Measurements from ENCODE around the gene DTNB.

Gene DTNB

GRCh38 chr2:25371253-25372241, 301.8 kb downstream of the DTNB start:
- no peaks in the 10 kb centered on the region for H3K9me2 ChIP-seq (replicated peaks; ENCODE audit: insufficient read depth, low read length)
- no peak overlapping the region for H3K9ac ChIP-seq (ENCODE audit: low read length)
- H3F3A ChIP-seq (ENCODE audit: insufficient read depth) = peaks cover 10% of the 10 kb centered on the region
- no peak overlapping the region for H3K4me2 ChIP-seq (ENCODE audit: low read depth, low read length, poor library complexity, severe bottlenecking)
- H3K4me3 ChIP-seq (ENCODE audit: insufficient read depth, low read length, poor library complexity, severe bottlenecking) = no peak overlapping the region
- no peaks in the 10 kb centered on the region for H4K20me1 ChIP-seq (ENCODE audit: low read depth, low read length)
- no peak for TF ChIP-seq CTCF (IDR thresholded peaks at IDR 0.05; ENCODE audit: insufficient read depth, low read length, poor library complexity, severe bottlenecking)
- no peak for TF ChIP-seq EZH2phosphoT487 (conservative IDR thresholded peaks at IDR 0.05; ENCODE audit: low read length)
- no peaks in the 10 kb centered on the region for H3K36me3 ChIP-seq (ENCODE audit: low read length)
- H3K9me3 ChIP-seq (ENCODE audit: insufficient read depth, low read length) = no peaks in the 10 kb centered on the region
- no peaks in the 10 kb centered on the region for H3K79me2 ChIP-seq (ENCODE audit: insufficient read depth, low read length)
- H3K27me3 ChIP-seq (ENCODE audit: low read length) = no peaks in the 10 kb centered on the region
- H2AFZ ChIP-seq (ENCODE audit: low read depth, low read length, severe bottlenecking) = no peak overlapping the region
- H3K27ac ChIP-seq (ENCODE audit: low read depth, low read length) = no peak overlapping the region

- Histone ChIP-seq H3K9me3 (ENCODE audit: insufficient read depth, low read length) (no peaks in the 10 kb centered on the region), H3K4me2 (ENCODE audit: low read depth, low read length, poor library complexity, severe bottlenecking) (no peak overlapping the region), H3K4me3 (ENCODE audit: insufficient read depth, low read length, poor library complexity, severe bottlenecking) (no peak overlapping the region), H3K27ac (ENCODE audit: low read depth, low read length) (no peak overlapping the region), H3K36me3 (ENCODE audit: low read length) (no peaks in the 10 kb centered on the region), H3F3A (ENCODE audit: insufficient read depth) (peaks cover 10% of the 10 kb centered on the region), H3K79me2 (ENCODE audit: insufficient read depth, low read length) (no peaks in the 10 kb centered on the region), H3K9me2 (replicated peaks; ENCODE audit: insufficient read depth, low read length) (no peaks in the 10 kb centered on the region), H3K9ac (ENCODE audit: low read length) (no peak overlapping the region), H3K27me3 (ENCODE audit: low read length) (no peaks in the 10 kb centered on the region), H4K20me1 (ENCODE audit: low read depth, low read length) (no peaks in the 10 kb centered on the region), H2AFZ (ENCODE audit: low read depth, low read length, severe bottlenecking) (no peak overlapping the region)
- TF ChIP-seq EZH2phosphoT487 (conservative IDR thresholded peaks at IDR 0.05; ENCODE audit: low read length) (no peak), CTCF (IDR thresholded peaks at IDR 0.05; ENCODE audit: insufficient read depth, low read length, poor library complexity, severe bottlenecking) (no peak)
These were observed 303.5 kb downstream of the DTNB start for GRCh38 chr2:25369876-25370275.

GRCh38 chr2:25369439-25369838, 303.9 kb downstream of the DTNB start:
- H2AFZ ChIP-seq (ENCODE audit: low read depth, low read length, severe bottlenecking) = no peak overlapping the region
- H3K4me2 ChIP-seq (ENCODE audit: low read depth, low read length, poor library complexity, severe bottlenecking) = no peak overlapping the region
- H3K9me2 ChIP-seq (replicated peaks; ENCODE audit: insufficient read depth, low read length) = no peaks in the 10 kb centered on the region
- no peaks in the 10 kb centered on the region for H3K36me3 ChIP-seq (ENCODE audit: low read length)
- no peaks in the 10 kb centered on the region for H3K27me3 ChIP-seq (ENCODE audit: low read length)
- H4K20me1 ChIP-seq (ENCODE audit: low read depth, low read length) = no peaks in the 10 kb centered on the region
- no peak overlapping the region for H3K27ac ChIP-seq (ENCODE audit: low read depth, low read length)
- TF ChIP-seq EZH2phosphoT487 (conservative IDR thresholded peaks at IDR 0.05; ENCODE audit: low read length) (no peak), CTCF (IDR thresholded peaks at IDR 0.05; ENCODE audit: insufficient read depth, low read length, poor library complexity, severe bottlenecking) (no peak)
- no peaks in the 10 kb centered on the region for H3K9me3 ChIP-seq (ENCODE audit: insufficient read depth, low read length)
- no peak overlapping the region for H3K9ac ChIP-seq (ENCODE audit: low read length)
- no peak overlapping the region for H3K4me3 ChIP-seq (ENCODE audit: insufficient read depth, low read length, poor library complexity, severe bottlenecking)
- H3K79me2 ChIP-seq (ENCODE audit: insufficient read depth, low read length) = no peaks in the 10 kb centered on the region
- H3F3A ChIP-seq (ENCODE audit: insufficient read depth) = peaks cover 10% of the 10 kb centered on the region
